SU-DHL-6 (cell line): ENCODE measurements around the gene SPACA9.

Experiments used
- H2AFZ ChIP-seq: fragments of 200-600 bp; sonication (generic); 2 replicates; pipeline ENCODE4 v1.6.1; 2014; ENCODE audit warnings: low read depth, mild to moderate bottlenecking, moderate library complexity, mixed read lengths, antibody characterized with exemption, low read length; ENCODE audit not compliant: severe bottlenecking
- H3F3A ChIP-seq: fragments of 200-600 bp; shearing (Covaris generic); 2 replicates; pipeline ENCODE4 v1.6.0; 2016; ENCODE audit warnings: antibody characterized with exemption, mild to moderate bottlenecking; ENCODE audit not compliant: insufficient read depth
- H3K27ac ChIP-seq: fragments of 200-600 bp; sonication (generic); 2 replicates; pipeline ENCODE4 v1.5.1; 2016; ENCODE audit warnings: low read depth, mild to moderate bottlenecking, low read length, moderate library complexity, mixed read lengths
- H3K27me3 ChIP-seq: fragments of 200-600 bp; sonication (generic), shearing (Covaris generic); 2 replicates; pipeline ENCODE4 v1.6.0; 2014; ENCODE audit warnings: mild to moderate bottlenecking, low read length
- H3K36me3 ChIP-seq: fragments of 200-600 bp; sonication (generic); 2 replicates; pipeline ENCODE4 v1.6.1; 2014; ENCODE audit warnings: mild to moderate bottlenecking, low read length, mixed read lengths
- H3K4me2 ChIP-seq: fragments of 300-600, 200-600 bp; shearing (Covaris generic), sonication (generic); 2 replicates; pipeline ENCODE4 v1.6.0; 2014; ENCODE audit warnings: low read length, low read depth, mild to moderate bottlenecking; ENCODE audit not compliant: poor library complexity, severe bottlenecking
- H3K4me3 ChIP-seq: fragments of 200-600 bp; sonication (generic); 2 replicates; pipeline ENCODE4 v1.5.1; 2014; ENCODE audit warnings: antibody characterized with exemption, low read length, mild to moderate bottlenecking, mixed read lengths; ENCODE audit not compliant: insufficient read depth, poor library complexity, severe bottlenecking
- H3K79me2 ChIP-seq: fragments of 200-600 bp; sonication (generic); 2 replicates; pipeline ENCODE4 v1.6.1; 2014; ENCODE audit warnings: mild to moderate bottlenecking, low read length, moderate library complexity; ENCODE audit not compliant: insufficient read depth
- H3K9ac ChIP-seq: fragments of 200-600 bp; sonication (generic); 2 replicates; pipeline ENCODE4 v1.7.0; 2014; ENCODE audit warnings: mild to moderate bottlenecking, low read length
- H3K9me2 ChIP-seq: fragments of 200-600 bp; sonication (generic); replicated peaks from 2 replicates; pipeline ENCODE4 v1.6.1; 2014; ENCODE audit warnings: low read length; ENCODE audit not compliant: insufficient read depth
- H3K9me3 ChIP-seq: fragments of 200-600 bp; sonication (generic); 2 replicates; pipeline ENCODE4 v1.6.1; 2014; ENCODE audit warnings: low read length, mixed read lengths; ENCODE audit not compliant: insufficient read depth
- H4K20me1 ChIP-seq: fragments of 200-600 bp; sonication (generic); 2 replicates; pipeline ENCODE4 v1.6.1; 2014; ENCODE audit warnings: low read depth, mild to moderate bottlenecking, antibody characterized with exemption, low read length, moderate library complexity, mixed read lengths
- EZH2phosphoT487 ChIP-seq: fragments of 200-600 bp; sonication (generic), shearing (Covaris generic); conservative IDR thresholded peaks from 2 replicates; pipeline ENCODE4 v1.6.1; 2018; ENCODE audit warnings: mild to moderate bottlenecking, antibody characterized with exemption, low read length, moderate library complexity, mixed read lengths
- TF ChIP-seq, protein P1 (sequence below): fragments of 200-600 bp; sonication (generic); IDR thresholded peaks from one replicate; pipeline ENCODE4 v1.5.1; 2017; ENCODE audit warnings: antibody characterized with exemption, mild to moderate bottlenecking, low read length, moderate library complexity; ENCODE audit not compliant: insufficient read depth, poor library complexity, severe bottlenecking

Gene SPACA9

GRCh38 chr9:132878695-132879456, at the start of gene SPACA9:
TSS of gene SPACA9 (plus strand) at chr9:132878898. CDS start at chr9:132883948, 5,050 bp downstream.
- H3K9ac ChIP-seq = peak within 1 kb of the TSS; percentile 88
- TF ChIP-seq EZH2phosphoT487 = no peak
- TF ChIP-seq, protein P1, sequence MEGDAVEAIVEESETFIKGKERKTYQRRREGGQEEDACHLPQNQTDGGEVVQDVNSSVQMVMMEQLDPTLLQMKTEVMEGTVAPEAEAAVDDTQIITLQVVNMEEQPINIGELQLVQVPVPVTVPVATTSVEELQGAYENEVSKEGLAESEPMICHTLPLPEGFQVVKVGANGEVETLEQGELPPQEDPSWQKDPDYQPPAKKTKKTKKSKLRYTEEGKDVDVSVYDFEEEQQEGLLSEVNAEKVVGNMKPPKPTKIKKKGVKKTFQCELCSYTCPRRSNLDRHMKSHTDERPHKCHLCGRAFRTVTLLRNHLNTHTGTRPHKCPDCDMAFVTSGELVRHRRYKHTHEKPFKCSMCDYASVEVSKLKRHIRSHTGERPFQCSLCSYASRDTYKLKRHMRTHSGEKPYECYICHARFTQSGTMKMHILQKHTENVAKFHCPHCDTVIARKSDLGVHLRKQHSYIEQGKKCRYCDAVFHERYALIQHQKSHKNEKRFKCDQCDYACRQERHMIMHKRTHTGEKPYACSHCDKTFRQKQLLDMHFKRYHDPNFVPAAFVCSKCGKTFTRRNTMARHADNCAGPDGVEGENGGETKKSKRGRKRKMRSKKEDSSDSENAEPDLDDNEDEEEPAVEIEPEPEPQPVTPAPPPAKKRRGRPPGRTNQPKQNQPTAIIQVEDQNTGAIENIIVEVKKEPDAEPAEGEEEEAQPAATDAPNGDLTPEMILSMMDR = no peak

DNA sequence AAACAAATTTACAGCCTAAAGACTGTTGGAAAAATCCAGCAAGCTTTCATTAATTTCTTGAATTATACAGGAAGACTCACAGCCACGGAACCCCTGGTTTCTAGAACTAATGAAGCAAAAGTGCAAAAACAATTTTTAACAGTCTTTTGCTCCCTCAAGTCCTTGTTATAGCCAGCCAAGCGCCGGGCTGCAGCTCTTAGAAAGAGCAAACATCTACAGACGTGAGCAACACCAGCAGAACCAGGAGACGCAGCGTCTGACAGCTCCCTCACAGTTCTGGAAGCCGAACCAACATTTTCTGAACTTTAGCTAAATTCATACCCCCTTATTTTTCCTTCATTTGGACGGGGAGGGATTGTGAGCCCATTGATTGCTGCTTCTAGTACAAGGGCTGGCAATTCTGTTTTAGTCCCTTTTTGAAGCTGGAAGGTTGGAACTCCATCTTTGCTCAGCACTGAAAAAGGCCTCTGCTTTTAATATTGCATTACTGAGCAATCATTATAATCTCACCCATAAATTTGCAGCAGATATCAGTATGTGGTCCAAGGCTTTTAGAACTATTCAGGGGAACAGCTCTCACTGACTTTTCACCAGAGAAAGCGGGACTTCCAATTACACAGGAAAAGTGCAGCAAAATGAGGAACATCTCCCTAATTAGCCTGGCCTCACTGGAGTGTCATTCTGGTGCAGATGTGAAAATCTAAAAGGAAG, 46.4 kb upstream of the SPACA9 start:
- TF ChIP-seq EZH2phosphoT487 = no peak
- TF ChIP-seq, protein P1 = no peak
- Histone ChIP-seq H3K4me3 (no peak overlapping the region), H3K4me2 (no peak overlapping the region), H3K9me2 (no peaks in the 10 kb centered on the region), H3F3A (no peaks in the 10 kb centered on the region), H4K20me1 (no peaks in the 10 kb centered on the region), H3K27ac (no peak overlapping the region), H3K36me3 (no peaks in the 10 kb centered on the region), H3K27me3 (no peaks in the 10 kb centered on the region), H3K79me2 (no peaks in the 10 kb centered on the region), H3K9me3 (no peaks in the 10 kb centered on the region), H2AFZ (no peak overlapping the region), H3K9ac (no peak overlapping the region)

More at GRCh38 chr9:132878695-132879456, at the start of gene SPACA9:
- peak within 1 kb of the TSS; percentile 100 for H3K4me2 ChIP-seq
- H3F3A ChIP-seq = peaks cover 3% of the 10 kb centered on the region; the same call in 1 of the 2 replicates
- H3K79me2 ChIP-seq = no peaks in the 10 kb centered on the region
- H3K36me3 ChIP-seq = no peaks in the 10 kb centered on the region
- no peaks in the 10 kb centered on the region for H3K9me2 ChIP-seq
- H3K27me3 ChIP-seq = no peaks in the 10 kb centered on the region; the same call in 1 of the 2 replicates
- H3K4me3 ChIP-seq = peak within 1 kb of the TSS; percentile 100
- no peaks in the 10 kb centered on the region for H3K9me3 ChIP-seq
- H2AFZ ChIP-seq = peak within 1 kb of the TSS; percentile 100
- no peak within 1 kb of the TSS for H3K27ac ChIP-seq
- H4K20me1 ChIP-seq = no peaks in the 10 kb centered on the region

- H3K9me2 ChIP-seq = no peaks in the 10 kb centered on the region
- no peak overlapping the region for H3K4me3 ChIP-seq
- TF ChIP-seq, protein P1 = no peak
- H3K9me3 ChIP-seq = no peaks in the 10 kb centered on the region
- no peak overlapping the region for H3K4me2 ChIP-seq
- no peaks in the 10 kb centered on the region for H3K36me3 ChIP-seq
- H3K79me2 ChIP-seq = no peaks in the 10 kb centered on the region
- no peaks in the 10 kb centered on the region for H3K27me3 ChIP-seq
- no peak overlapping the region for H3K27ac ChIP-seq
- no peaks in the 10 kb centered on the region for H3F3A ChIP-seq
- no peaks in the 10 kb centered on the region for H4K20me1 ChIP-seq
- H3K9ac ChIP-seq = no peak overlapping the region
- H2AFZ ChIP-seq = no peak overlapping the region
These were observed 45.1 kb upstream of the SPACA9 start for GRCh38 chr9:132833550-132834121.
